Hematopoietic multipotent progenitor cell treated with erythropoietin and hydrocortisone succinate and interleukin-3 and kit ligand, for 17 days (in vitro differentiated cells): ENCODE data around the gene IL1RAPL1.

Source experiments
- DNase-seq: peaks from one replicate; pipeline ENCODE4 v3.0.0-alpha.2; 2015; ENCODE audit warnings: low spot score

IL1RAPL1 gene

DNA sequence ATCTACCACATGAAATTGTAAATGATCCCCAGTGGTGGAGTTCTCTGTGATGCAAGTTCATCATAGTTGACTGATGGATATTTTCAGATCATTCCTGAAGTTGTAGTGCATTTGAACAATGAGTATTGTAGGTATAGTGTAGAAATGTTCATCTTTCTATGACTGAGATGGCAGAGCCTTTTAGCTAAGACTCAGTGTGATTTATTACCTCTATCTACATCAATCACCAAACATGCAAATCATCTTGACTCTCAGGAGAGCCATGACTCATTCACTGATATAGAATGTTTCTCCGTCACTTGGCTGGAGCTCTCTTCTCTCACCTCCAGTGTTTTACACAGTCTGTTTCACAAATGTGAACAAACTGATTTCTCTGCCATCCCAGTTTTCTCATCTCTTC, 392.6 kb downstream of the IL1RAPL1 start:
- no peak for DNase-seq

DNA sequence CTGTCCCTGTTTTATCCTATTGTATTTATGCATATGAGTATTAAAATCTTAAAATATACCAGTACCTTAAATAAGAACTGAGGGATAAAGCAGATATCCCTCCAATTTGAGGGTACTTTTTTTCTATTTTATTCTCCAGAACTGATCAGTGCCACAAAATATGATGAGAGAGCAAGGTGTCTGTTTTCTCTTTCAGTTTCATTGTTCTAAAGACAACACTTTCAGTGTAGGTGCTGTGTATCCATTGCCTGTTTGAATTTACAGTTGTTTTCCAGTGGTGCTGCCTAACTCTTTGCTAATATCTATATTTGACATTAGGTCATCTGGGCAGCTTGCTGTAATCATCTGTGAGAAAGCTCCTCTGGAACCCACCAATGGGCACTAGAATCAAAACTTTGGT, 394.7 kb downstream of the IL1RAPL1 start:
- no peak for DNase-seq

DNA sequence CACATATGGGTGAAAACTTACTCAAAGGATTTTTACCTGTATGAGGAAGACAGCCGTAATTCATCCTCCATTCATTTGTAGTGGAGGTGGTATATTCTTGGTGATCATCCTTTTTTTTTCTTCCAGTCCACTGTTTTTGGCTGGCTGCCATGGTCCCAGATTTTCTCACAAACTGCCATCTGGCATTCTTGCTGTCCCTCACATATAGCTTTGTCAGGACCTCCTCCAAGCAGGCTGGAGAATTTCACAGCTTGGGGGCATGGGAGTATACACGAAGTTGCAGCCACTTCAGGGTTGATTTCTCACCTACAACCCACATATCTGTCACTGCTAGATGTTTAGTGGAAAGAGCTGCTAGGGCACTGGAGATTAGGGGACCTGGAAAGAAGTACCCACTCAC, 401.0 kb downstream of the IL1RAPL1 start:
- DNase-seq, result no peak

DNA sequence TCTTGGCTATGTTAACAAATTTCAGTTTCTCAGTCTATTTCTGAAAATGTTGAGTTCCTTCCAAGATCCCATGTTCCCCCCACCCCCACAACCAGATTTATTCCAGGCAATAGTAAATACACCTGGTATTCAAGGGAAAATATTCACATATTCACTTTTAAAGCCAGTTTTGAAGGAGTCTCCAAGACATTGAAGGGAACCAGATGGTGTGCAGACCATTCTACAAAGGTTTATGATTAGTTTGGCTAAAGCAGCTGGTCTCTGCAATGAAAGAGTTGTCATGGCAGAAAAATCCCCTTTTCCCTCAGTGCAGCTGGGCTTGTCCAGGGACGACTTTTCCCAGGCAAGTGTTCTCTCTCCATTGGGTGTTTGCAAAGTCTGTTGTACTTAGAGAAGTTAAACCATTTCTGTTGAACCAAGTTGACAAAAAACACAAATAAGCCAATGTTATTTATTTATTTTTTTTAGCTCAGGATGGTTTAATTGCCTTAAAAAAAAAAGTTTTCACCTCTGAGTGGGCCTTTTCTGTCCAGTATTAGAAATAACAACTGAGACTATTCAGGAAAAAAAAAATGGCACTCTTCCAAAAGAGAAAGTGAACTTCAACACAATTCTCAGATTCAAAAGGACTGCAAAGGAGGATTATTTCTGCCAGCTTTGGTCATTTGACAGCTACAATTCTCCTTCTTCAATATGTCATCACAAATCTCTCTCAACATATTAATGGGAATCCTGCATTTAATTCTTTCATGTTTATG, 410.6 kb downstream of the IL1RAPL1 start:
- DNase-seq, result no peak

DNA sequence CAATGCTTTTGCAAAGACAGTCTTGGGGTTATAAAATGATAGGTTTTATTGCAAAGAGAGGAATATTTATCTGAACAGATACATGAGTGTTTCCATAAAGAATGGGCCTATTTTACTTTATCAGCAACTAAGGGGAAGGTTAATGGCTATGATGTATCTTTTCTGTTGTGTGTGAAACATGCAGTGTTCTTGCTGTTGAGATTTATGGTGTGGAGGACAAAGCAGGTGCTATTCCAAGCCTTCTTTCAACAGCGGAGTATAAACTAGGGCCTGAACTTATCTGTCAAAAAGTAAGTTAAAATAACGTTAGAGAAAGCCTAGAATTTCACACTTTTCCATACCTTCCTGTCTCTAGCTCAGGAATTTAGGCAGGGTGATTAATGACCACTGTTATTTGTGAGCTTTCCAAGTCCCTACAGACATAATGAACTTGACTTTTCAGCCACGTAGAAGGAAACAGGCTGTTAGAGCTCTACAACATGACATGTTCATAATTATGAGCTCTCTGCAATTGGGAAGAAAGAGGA, 411.4 kb downstream of the IL1RAPL1 start:
- DNase-seq, result no peak

DNA sequence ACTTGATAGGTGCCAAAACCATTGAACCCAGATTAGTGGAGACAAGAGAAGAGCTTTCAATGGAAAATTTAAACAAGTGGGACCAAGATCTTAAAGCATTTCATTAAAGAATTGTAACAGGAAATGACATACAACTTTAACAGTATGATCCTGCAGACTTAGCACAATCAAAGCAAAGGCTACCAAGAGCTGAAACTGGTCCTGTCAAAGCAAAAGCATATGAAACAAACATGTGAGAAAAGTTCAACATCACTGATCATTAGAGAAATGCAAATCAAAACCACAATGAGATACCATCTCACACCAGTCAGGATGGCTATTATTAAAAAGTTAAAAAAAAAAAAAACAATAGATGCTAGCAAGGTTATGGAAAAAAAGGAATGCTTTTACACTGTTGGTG, 425.6 kb downstream of the IL1RAPL1 start:
- no peak for DNase-seq

DNA sequence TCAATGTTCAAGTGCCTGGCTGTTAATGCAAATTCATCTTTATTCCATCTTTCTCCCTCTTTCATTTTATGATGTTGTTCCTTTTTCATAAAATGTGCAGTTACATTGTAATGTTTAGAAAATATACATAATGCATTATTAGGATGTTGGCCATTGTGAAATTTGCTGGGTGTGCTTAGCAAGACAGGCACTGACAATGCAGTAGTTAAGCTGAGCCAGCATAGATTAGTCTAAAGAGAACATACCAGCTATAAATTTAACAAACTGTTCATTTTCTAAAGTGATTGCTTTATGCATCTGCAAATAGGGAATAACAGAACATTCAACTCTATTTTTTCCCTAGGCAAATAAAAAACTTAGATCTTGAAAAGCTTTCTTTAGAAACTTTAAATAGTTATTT, 436.0 kb downstream of the IL1RAPL1 start:
- no peak for DNase-seq

DNA sequence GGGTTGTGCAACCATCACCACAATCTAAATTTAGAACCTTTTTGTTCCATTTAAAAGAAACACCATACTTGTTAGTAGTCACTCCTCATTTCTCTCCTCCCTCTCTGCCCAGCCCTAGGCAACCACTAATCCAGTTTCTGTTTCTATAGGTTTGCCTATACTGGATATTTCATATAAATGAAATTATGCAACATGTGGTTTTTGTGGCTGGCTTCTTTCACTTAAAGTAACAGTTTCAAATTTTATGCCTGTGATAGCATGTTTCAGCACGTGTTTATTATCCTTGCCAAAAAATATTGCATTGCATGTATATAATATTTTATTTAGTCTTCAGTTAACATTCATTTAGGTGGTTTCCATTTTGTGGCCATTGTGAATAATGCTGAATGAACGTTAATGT, 437.6 kb downstream of the IL1RAPL1 start:
- DNase-seq, result no peak

DNA sequence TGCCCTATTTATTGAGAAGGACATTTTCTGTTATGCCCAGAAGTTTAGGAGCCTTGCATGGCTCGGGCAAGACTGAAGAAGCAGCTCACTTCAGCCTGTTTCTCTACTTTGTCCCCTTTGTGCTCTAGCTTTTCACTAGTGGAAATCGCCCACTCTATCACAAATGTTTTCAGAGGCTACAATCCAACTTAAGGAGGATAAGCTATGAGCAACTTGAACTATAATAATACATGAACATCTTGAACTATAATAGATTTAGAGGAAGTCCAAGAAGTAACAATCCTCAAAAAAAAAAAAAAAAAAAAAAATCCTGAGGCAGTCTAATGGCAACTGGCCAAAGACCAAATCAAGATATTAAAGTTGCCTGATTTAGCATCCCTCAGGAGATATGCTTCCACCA, 452.3 kb downstream of the IL1RAPL1 start:
- DNase-seq, result no peak

DNA sequence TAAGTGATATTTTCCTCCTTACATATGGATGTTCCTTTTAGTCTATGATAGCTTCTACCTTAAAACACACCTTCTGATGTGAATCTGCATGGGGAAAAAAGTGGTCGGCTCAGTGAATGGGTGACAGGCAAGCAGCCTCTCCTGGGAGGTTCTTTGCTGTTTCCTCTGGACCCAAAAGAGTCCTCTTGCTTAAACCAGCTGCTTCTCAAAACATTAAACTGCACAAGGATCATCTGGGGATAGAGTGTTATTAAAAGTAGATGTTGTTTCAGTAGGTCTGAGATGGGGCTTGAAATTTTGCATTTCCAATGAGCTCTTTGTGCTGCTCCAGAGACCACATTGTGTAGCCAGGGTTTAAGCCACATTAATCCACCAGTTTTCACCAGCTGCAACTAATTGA, 452.9 kb downstream of the IL1RAPL1 start:
- no peak for DNase-seq

DNA sequence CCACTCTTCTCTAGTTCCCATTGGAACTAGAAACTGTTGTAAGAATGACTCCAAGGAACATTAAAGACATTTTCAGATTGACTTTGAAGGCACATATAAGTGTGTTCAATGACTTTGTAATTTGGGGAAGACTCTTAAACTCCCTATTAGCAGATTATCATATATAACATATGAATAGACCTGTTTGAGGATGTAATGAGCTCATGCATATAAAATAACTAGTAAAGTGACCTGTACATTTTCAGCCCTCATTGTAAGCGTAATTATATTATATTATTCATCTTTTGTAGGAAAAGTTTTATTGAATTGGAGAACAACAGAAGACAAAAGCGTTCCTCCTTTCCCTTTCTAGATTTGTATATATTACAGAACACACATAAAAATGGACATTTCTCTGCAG, 455.1 kb downstream of the IL1RAPL1 start:
- no peak for DNase-seq

DNA sequence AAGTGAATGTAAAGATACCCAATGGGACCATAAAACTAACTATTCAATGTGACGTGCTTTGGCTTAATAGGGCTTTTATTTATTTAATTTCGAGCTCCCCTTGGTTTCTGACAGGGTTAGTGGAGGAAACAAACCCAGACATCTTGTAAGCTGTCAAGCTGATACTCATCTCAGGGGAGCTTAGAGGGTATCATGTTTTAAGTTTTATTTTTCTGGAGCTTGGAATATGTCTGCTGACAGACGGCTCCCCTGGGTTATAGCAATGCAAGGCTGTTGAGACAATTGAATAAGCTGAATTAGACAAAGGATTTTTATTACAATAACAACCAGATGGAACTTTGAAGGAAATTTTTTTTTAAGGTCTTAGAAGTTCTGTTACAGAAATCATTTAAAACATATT, 456.5 kb downstream of the IL1RAPL1 start:
- no peak for DNase-seq

DNA sequence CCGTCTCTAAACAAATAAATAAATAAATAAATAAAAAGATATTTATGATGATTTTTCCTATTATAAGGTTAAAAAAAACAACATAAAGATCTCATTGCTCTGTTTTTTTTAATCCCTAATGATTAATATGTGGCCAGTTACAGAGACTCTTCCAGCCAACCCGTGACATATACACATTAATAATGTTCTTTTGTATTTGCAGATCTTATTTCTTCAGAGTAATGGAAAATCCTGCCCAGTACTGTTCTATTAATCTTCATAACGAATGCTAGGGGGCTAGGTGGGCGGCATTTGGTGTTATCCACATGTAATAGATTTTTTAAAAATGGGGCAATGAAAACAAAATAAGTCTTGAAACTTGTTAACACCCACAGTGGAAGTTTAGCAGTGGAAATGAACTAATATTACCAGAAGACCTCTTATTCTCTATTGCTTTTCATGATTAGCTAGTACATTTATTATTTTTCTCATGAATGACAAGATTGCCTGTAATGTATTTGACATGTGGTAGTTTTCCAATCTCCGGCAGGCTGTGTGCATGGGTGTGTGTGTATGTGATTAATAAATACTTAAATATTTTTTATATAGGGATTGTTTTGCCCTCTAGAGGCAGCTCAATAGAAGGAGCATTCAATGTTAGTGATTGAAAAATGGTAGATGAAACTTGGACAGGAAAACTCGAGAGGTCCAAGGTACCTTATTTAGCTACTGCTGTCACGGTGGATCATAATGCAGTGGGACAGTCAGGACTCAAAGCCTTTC, 457.4 kb downstream of the IL1RAPL1 start:
- no peak for DNase-seq

DNA sequence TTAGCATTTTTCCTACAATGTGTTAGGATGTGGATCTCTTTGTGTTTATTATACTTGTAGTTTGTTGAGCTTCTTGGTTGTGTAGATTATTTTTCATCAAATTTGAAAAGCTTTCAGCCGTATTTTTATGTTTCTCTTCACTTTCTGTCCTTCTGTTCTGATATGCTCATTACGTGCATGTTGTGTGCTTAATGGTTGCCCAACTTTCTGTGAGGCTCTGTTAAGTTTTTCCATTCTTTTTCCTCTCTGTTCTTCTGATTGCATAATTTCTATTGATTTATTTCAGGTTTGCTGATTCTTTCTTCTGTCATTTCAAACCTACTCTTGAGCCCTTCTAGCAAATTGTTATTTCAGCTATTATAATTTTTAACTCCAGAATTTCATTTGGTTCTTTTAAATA, 478.2 kb downstream of the IL1RAPL1 start:
- DNase-seq, result no peak

DNA sequence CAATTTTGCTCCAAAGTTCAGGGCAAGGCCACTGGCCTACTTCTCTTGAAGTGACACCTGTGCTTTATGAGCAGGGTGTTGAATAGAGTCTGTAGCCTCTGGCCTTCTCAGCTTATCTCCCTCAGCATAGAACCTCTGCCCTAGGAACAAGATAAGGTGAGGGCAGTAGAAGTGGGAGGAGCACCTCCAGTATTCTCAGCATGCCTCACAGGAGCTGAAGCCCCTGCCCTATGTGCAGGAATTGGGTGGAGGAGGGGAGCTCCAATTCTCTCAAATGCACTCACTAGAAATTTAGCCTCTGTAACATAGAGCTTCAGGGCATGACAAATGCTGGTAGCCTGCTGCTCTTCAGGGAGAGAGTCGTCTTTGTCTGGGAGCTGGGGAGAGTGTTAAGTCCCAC, 479.3 kb downstream of the IL1RAPL1 start:
- DNase-seq, result no peak

DNA sequence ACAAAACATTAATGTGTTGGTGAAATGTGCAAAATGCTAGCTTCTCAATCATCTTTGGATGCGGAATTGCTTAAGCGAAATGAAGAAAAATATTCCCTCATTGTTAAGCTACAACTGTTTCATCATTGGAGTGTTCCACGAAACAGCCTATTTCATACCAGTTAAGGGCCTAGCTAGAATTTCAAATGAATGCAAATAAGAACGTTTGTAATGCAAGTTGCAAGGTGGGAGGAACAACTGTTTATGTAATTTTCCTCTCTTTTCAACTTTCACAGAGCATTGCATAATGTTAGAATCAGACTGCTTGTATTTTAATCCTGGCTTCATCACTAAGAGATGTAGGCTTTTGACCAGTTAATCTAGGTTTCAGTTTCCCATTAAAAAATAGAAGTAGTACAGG, 480.1 kb downstream of the IL1RAPL1 start:
- no peak for DNase-seq

DNA sequence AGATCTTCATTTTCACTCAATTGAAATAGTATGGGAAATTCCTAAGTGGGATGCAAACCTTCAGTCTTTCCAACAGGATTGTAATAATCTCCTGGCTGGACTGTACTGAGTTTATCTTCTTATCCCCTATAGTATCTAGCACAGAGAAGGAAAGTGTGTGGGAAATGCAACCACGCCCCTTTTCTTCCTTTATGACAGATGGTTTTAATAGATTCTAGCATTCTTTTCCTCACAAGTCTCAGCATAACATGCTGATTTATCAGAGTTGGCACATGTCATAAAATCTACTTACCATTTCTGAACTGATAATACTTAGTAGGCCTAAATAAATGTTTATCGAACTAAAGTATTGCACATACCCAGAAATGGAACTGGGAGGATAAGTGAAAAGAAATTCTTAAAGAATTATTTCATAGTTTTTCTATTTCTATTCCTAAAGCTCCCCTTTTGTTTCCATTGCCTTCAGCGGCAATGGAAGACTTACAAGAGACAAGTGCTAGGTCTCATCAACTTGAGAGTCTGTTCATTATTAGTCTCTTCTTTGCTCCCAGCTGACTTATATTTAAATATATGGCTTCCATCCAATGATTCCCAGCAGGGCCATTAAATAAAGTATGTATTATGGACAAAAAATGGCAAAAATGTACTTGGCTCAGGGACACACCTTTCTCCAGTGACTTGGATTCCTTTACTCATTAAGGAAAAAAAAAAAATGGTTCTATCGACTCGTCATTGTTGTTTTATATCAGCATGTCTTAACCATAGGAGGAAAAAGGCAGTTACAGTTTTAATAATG, 484.5 kb downstream of the IL1RAPL1 start:
- no peak for DNase-seq

DNA sequence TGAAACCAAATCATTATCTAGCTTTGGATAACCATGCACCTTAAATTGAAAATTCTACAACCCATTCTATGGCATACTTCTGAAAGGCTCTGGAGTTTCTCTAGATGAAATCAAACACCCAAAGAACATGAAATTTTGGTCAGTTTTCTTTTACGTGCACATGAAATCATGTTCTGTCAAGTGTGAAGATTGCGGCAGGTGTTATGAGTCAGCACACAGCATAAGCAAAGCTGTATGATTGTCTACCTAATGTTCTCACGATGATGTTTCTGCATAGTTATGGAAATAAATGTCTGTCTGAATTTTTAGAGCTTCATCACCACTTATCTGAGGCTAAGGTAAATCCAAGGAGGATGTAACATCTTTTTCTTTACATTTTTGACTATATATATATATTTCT, 495.3 kb downstream of the IL1RAPL1 start:
- DNase-seq, result no peak

DNA sequence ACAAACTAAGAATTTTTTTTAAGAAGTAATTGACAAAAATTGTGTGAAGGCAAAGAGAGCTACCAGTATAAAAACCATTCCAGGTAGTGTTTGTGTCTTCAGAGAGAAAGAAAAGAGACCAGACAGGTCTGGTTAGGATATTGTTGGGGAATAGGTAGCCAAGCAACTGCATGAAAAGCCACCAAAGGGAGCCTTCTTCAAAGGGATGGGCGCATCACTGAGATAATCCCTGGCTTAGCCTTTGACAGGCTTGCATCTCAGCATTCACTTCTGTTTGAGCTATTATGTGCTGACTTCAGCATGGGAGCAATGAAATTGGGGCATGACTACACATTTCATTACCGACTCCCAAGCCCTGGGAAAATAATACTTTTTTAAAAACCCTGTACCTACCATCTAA, 496.6 kb downstream of the IL1RAPL1 start:
- DNase-seq, result no peak

DNA sequence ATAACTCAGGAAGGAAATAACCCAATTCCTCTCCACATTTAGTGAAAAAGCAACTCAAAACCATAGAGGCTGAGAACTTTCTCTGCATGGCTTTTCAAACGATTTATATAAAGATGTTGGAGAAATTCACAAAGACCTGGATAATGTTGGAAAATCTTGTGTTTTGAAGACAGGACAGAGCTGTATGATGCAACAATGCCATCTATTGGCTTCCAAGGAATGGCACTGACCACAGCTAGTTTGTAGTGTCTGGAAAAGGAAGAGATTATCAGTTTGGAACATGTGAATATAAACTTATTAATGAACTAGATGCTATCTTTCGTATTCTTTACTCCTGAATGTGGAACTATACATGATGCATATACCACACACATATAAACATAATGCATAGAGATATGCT, 503.6 kb downstream of the IL1RAPL1 start:
- DNase-seq, result no peak

DNA sequence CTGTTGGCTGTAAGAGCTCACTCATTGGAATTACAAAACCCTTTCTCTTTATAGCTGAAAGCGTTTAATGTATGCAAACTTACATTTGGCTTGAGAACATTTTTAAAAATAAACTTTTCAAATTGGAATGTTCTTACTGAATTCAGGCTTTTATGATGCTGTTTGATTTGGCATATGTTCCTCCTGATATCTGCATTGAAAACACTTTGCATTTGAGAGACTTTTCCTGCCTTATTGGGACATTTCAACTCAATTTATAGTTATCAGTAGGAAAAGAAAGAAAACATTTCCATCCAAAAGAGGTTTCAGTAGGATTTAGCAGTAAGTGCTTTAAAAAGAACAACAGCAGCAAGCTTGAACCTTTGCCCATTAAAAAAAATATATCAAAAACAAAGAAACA, 520.0 kb downstream of the IL1RAPL1 start:
- DNase-seq, result no peak

DNA sequence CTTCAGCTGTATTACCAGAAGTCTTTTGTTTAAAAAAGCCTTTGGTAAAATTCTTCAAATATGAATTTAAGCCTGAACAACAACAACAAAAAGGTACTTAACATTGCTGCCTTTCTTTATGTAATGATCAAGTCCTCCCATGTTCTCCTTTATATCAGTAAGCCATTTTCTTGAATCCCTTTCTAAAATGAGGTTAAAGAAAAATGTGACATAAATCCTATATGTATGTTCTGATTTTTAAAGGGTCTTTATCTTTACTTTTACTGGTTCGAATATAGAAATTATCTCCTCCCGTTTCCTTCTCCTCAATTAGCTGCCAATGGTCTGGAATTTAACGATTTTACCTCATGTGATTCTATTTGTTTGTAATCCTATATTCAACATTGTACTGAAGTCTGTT, 522.8 kb downstream of the IL1RAPL1 start:
- DNase-seq, result no peak

DNA sequence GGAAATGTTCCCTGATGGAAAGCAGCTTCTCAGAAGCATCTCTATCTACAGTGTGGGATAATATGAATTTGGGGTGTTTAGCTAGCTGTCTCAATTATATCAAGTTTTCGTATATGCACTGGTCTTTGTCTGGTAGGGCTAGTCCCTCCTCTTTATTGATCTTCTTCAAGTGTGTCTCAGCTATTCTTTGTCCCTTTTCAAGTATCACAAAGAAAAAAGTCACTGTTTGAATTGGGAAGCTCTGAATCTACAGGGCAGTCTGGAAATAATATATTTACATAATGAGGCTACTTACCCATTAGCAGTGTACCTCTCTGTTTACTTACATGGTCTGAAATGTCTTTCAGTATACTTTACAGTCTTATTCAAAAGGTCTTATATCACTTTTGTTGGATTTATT, 526.0 kb downstream of the IL1RAPL1 start:
- DNase-seq, result no peak
